Aorta (tissue), 5 donors: ENCODE measurements around the gene CHD3. TPM values are rescaled to one million over a fixed set of nuclear protein-coding genes. Genes with fewer than 3 reads are reported as not detected.
"Not testable (repeated sequence)": the region's sequence is repeated elsewhere in the genome, so short reads cannot be mapped to it uniquely, and the experiment has no call there.

ENCODE experiments used
- ATAC-seq: fragments of 200-7000 bp; cut with Tn5 transposase; one replicate; pipeline ENCODE4 v1.9.1; 2022; ENCODE audit warnings: moderate library complexity; ENCODE audit not compliant: low FRiP score
- DNase-seq, 2 donors: peaks; one replicate each; pipeline ENCODE4 v3.0.0-alpha.2; 2020
- H3K27ac ChIP-seq, 2 donors: one replicate each; pipeline ENCODE4 v1.5.1; 2013; ENCODE audit warnings: low read length in 2 of 2, mild to moderate bottlenecking in 2 of 2, moderate library complexity in 2 of 2, control low read depth in 1 of 2, inconsistent platforms in 1 of 2, low read depth in 1 of 2
- H3K27me3 ChIP-seq, 2 donors: one replicate each; pipeline ENCODE4 v1.6.1; 2013; ENCODE audit warnings: control low read depth in 1 of 2, low read length in 1 of 2, mild to moderate bottlenecking in 1 of 2, moderate library complexity in 1 of 2; ENCODE audit not compliant: insufficient read depth in 2 of 2, control insufficient read depth in 1 of 2
- H3K36me3 ChIP-seq, 2 donors: one replicate each; pipeline ENCODE4 v1.6.1; 2013; ENCODE audit warnings: control low read depth in 1 of 2, low read length in 1 of 2, mild to moderate bottlenecking in 1 of 2; ENCODE audit not compliant: insufficient read depth in 2 of 2, control insufficient read depth in 1 of 2
- H3K4me1 ChIP-seq, 2 donors: one replicate each; pipeline ENCODE4 v1.6.1; 2013; ENCODE audit warnings: low read length in 2 of 2, control low read depth in 1 of 2, mild to moderate bottlenecking in 1 of 2, moderate library complexity in 1 of 2; ENCODE audit not compliant: insufficient read depth in 2 of 2, control insufficient read depth in 1 of 2
- H3K4me3 ChIP-seq, 2 donors: one replicate each; pipeline ENCODE4 v1.5.1; 2013; ENCODE audit warnings: low read length in 2 of 2, control low read depth in 1 of 2, mild to moderate bottlenecking in 1 of 2
- H3K9me3 ChIP-seq: one replicate; pipeline ENCODE4 v1.6.1; 2013; ENCODE audit warnings: mild to moderate bottlenecking, low read length; ENCODE audit not compliant: control insufficient read depth
- WGBS, 2 donors: extraction: QIAGEN DNeasy Blood & Tissue Kit; methylation state at CpG; one replicate each; pipeline ENCODE4 v1.1.7; 2013; 5-methylcytosine and 5-hydroxymethylcytosine counted together
- intact Hi-C, 2 donors: fragments of 100-400 bp; cut with DNase I; formaldehyde crosslinking; loops; one replicate each; pipeline versions ENCODE4 v1.14.2 to v1.15.0; 2022
- polyA plus RNA-seq, 2 donors: library from polyadenylated mRNA; stranded (reverse); fragments of 200-250 nt; gene quantifications; one replicate each; pipeline ENCODE4 v1.2.3, GENCODE V29; 2013
- total RNA-seq, 2 donors: library from RNA; stranded (reverse); fragmentation: NEBNext Ultra II Directional; extraction: Animal tissue kit (Norgen Biotek cat#: 25700); gene quantifications; one replicate each; pipeline ENCODE4 v1.2.1, GENCODE V29; 2021
- donor health status: healthy with polysubstance abuse.
- donor health status: Bipolar disorder and iron deficiency.
- donor health status: DM: no; HTN: no; CAD: no.
- donor health status: DM: no; HTN: no; CAD: no.
- donor health status: DM: yes; HTN: yes; CAD: no.

Gene CHD3
- total and polyA plus RNA-seq, 4 donors: 73.1 to 125 (median 104) TPM

DNA sequence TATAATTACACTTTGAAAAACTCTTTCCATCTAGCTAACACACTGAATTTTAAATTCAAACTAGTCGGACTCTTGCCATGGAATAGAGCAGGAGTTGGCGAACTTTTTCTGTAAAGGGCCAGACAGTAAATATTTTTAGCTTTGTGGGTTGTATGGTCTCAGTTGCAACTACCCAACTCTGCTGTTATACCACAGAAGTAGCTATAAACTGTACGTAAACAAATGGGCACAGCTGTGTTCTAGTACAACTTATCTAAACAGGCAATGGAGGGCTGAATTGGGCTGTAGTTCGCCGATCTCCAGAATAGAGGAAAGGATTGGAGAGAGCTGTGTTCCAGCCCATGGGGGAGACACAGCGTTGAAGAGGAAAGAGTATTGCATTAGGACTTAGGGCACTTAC lies 52.2 kb downstream of the CHD3 start:
- ATAC-seq (no peak), DNase-seq (no peak)
- Histone ChIP-seq H3K36me3 (peaks cover 3 to 11% of the 10 kb centered on the region in 2 donors), H3K4me1 (no peaks in the 10 kb centered on the region), H3K4me3 (no peak overlapping the region), H3K27me3 (no peaks in the 10 kb centered on the region), H3K9me3 (no peaks in the 10 kb centered on the region), H3K27ac (no peak overlapping the region)
- intact Hi-C loops: no loop called here
- WGBS, 2 donors: 94 to 96% methylated on average over 6 of the region's 6 CpGs

DNA sequence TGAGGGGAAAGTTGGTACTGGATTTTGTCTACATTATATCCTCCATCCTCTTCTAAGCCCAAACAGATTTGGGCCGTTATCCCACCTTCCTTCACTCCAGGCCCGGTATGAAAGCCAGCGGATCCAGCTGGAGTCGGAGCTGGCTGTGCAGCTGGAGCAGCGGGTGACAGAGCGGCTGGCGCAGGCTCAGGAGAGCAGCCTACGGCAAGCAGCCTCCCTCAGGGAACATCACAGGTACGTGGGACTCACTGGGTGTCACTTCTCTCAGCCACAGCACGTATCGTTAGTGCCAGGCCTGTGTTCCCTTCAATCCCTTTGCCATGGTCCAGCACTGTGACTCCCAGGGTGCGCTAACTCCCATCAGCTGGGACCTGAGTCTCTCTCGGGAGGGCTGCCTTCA lies 54.7 kb downstream of the CHD3 start:
- no peak for DNase-seq
- H3K4me3 ChIP-seq: no peak overlapping the region
- no peak for ATAC-seq
- H3K9me3 ChIP-seq: no peaks in the 10 kb centered on the region
- 89 to 92% methylated on average over 13 of the region's 13 CpGs for WGBS, 2 donors
- H3K27ac ChIP-seq: no peak overlapping the region
- intact Hi-C loops: no loop called here
- H3K4me1 ChIP-seq: no peaks in the 10 kb centered on the region
- H3K27me3 ChIP-seq: no peaks in the 10 kb centered on the region
- peaks cover 9 to 11% of the 10 kb centered on the region in 2 donors for H3K36me3 ChIP-seq

DNA sequence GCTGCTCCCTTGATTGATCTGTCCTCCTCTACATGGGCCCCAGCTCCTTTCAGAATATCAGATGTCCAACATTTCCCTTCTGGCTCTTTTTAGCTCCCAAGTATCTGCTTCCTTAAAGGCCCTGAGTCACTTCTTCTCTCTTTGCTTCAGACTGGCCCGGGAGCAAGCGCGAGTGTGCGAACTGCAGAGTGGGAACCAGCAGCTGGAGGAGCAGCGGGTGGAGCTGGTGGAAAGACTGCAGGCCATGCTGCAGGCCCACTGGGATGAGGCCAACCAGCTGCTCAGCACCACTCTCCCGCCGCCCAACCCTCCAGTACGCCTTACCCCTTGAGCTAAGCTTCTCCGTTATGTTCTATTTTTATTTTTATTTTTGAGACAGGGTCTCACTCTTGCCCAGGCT lies 55.7 kb downstream of the CHD3 start:
- 95 to 96% methylated on average over 9 of the region's 9 CpGs for WGBS, 2 donors
- no peak for ATAC-seq
- H3K36me3 ChIP-seq: peaks cover 9 to 11% of the 10 kb centered on the region in 2 donors

DNA sequence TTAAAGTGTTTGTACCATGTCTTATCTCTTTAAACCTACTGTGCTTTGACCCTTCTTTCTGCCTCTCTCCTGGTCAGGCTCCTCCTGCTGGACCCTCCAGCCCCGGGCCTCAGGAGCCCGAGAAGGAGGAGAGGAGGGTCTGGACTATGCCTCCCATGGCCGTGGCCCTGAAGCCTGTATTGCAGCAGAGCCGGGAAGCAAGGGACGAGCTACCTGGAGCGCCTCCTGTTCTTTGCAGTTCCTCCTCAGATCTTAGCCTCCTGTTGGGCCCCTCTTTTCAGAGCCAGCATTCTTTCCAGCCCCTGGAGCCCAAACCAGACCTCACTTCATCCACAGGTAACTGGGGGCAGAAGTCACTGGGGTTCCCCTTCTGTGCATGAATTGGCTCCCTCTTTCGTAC lies 57.1 kb downstream of the CHD3 start:
- Histone ChIP-seq H3K36me3 (peaks cover 6 to 11% of the 10 kb centered on the region in 2 donors), H3K9me3 (no peaks in the 10 kb centered on the region), H3K4me1 (no peaks in the 10 kb centered on the region), H3K27ac (no peak overlapping the region), H3K4me3 (no peak overlapping the region), H3K27me3 (no peaks in the 10 kb centered on the region)
- intact Hi-C loops: no loop called here
- WGBS, 2 donors: 87 to 97% methylated on average over 7 of the region's 7 CpGs
- no peak for ATAC-seq
- no peak for DNase-seq

More for the DNA sequence above, 55.7 kb downstream of the CHD3 start:
- Histone ChIP-seq H3K4me1 (no peaks in the 10 kb centered on the region), H3K4me3 (no peak overlapping the region), H3K27me3 (no peaks in the 10 kb centered on the region), H3K9me3 (no peaks in the 10 kb centered on the region), H3K27ac (no peak overlapping the region)
- intact Hi-C loops: no loop called here
- DNase-seq: no peak

DNA sequence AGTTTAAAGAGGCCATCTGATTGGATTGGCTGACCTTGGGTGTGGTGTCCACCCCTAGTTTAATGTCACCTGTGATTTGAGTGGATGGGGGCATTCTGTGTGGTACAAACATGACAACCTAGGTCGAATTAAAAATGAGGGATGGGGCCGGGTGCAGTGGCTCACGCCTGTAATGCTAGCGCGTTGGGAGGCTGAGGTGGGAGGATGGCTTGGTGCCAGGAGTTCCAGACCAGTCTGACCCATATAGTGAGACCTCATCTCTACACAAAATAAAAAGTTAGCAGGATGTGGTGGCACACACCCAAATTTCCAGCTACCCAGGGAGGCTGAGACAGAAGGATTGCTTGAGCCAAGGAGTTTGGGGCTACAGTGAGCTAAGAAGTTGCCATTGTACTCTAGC lies 57.9 kb downstream of the CHD3 start:
- 83 to 97% methylated on average over 5 of the region's 5 CpGs for WGBS, 2 donors
- DNase-seq (no peak), ATAC-seq (no peak)
- no peaks in the 10 kb centered on the region for H3K27me3 ChIP-seq
- no peaks in the 10 kb centered on the region for H3K9me3 ChIP-seq
- H3K4me1 ChIP-seq: no peaks in the 10 kb centered on the region
- peaks cover 6 to 11% of the 10 kb centered on the region in 2 donors for H3K36me3 ChIP-seq
- intact Hi-C loops: no loop called here
- H3K4me3 ChIP-seq: no peak overlapping the region
- H3K27ac ChIP-seq: no peak overlapping the region

DNA sequence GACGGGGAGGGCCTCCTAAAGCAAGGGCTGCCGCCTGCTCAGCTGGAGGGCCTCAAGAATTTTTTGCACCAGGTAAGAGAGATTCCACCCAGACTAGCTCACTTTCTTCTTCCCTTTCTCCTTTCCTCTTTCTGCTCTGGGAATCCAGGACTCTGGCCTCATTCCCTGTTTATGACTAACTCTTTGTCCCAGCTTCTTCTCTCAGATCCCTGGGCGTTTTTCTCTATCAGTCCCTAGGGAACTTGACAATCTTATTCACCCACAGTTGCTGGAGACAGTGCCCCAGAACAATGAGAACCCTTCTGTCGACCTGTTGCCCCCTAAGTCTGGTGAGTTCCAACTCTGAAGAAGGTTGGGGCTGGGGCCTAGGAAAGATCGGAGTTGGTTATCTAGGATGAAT lies 59.1 kb downstream of the CHD3 start:
- Histone ChIP-seq H3K9me3 (no peaks in the 10 kb centered on the region), H3K4me3 (no peak overlapping the region), H3K4me1 (no peaks in the 10 kb centered on the region), H3K27ac (no peak overlapping the region), H3K27me3 (no peaks in the 10 kb centered on the region), H3K36me3 (peaks cover 6 to 11% of the 10 kb centered on the region in 2 donors)
- intact Hi-C loops: no loop called here
- ATAC-seq (no peak), DNase-seq (no peak)
- 76 to 80% methylated on average over 5 of the region's 5 CpGs for WGBS, 2 donors

DNA sequence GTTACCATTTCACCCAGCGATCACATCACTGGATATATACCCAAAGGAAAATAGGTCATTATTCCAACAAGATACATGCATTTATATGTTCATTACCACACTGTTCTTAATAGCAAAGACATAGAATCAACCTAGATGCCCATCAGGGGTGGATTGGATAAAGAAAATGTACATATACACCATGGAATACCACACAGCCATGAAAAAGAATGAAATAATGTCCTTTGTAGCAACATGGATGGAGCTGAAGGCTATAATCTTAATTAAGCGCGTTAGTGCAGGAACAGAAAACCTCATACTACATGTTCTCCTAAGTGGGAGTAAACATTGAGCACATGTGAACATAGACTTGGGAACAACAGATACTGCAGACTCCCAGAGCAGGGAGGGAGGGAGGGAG lies 62.0 kb downstream of the CHD3 start:
- Histone ChIP-seq H3K36me3 (peaks cover 3 to 6% of the 10 kb centered on the region in 2 donors), H3K4me3 (no peak overlapping the region), H3K9me3 (no peaks in the 10 kb centered on the region), H3K4me1 (no peaks in the 10 kb centered on the region), H3K27ac (no peak overlapping the region), H3K27me3 (no peaks in the 10 kb centered on the region)
- WGBS, 2 donors: 78 to 96% methylated on average over 3 of the region's 3 CpGs
- ATAC-seq (no peak), DNase-seq (no peak)
- intact Hi-C loops: no loop called here

DNA sequence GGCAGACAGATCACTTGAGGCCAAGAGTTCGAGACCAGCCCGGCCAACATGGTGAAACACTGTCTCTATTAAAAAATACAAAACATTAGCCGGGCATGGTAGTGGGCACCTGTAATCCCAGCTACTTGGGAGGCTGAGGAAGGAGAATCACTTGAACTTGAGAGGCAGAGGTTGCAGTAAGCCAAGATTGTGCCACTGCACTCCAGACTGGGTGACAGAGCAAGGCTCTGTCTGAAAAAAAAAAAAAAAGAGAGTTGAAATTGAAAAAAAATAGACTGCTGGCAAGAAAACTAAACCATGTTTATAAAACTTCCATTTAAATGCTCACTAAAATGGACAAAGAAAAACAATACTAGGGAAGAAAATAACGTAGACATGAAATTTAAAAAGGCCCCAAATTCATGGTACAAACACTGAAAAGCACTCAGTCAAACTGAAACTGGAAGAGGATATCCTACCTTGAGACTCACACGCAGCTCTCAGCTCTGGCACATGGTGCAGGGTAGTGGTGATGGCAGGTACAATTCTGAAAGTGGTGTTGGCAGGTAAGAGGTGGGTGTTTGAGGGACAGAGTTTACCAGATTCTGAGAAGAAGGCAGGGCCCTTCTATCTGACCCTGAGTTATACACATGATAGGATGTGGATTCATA lies 62.7 kb downstream of the CHD3 start:
- DNase-seq (no peak), ATAC-seq (no peak)
- Histone ChIP-seq H3K4me1 (no peaks in the 10 kb centered on the region), H3K9me3 (no peaks in the 10 kb centered on the region), H3K36me3 (peaks cover 3 to 6% of the 10 kb centered on the region in 2 donors), H3K27ac (no peak overlapping the region), H3K27me3 (no peaks in the 10 kb centered on the region), H3K4me3 (no peak overlapping the region)
- intact Hi-C loops: no loop called here
- WGBS, 2 donors: 65 to 69% methylated on average over 5 of the region's 5 CpGs

DNA sequence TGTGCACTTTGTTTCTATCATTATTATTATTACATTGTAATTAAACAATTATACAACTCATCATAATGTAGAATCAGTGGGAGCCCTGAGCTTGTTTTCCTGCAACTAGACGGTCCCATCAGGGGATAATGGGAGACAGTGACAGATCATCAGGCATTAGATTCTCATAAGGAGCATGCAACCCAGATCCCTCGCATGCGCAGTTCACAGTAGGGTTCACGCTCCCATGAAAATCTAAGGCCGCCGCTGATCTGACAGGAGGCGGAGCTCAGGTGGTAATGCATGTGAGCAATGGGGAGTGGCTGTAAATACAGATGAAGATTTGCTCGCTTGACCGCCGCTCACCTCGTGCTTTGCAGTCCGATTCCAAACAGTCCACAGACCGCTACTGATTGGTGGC lies 64.7 kb downstream of the CHD3 start:
- H3K4me1 ChIP-seq, H3K27me3 ChIP-seq, H3K27ac ChIP-seq, DNase-seq, H3K9me3 ChIP-seq, H3K4me3 ChIP-seq, H3K36me3 ChIP-seq, intact Hi-C loops, ATAC-seq: not testable (repeated sequence)
- 94 to 95% methylated on average over 13 of the region's 13 CpGs for WGBS, 2 donors
